CD4-positive, alpha-beta T cell treated with Interleukin-15 for 1 hour (primary cell): Measurements from ENCODE around the gene KLK8.
A peak's percentile ranks its signal among the peaks of the same experiment; 100 is the strongest.
"Not testable (repeated sequence)": the region's sequence is repeated elsewhere in the genome, so short reads cannot be mapped to it uniquely, and the experiment has no call there.

Source experiments
- DNase-seq: peaks from one replicate; pipeline ENCODE4 v3.0.0-alpha.2; 2020

The KLK8 gene

GRCh38 chr19:51016798-51017683, 15.6 kb upstream of the KLK8 start:
- peak; percentile 23 for DNase-seq

DNA sequence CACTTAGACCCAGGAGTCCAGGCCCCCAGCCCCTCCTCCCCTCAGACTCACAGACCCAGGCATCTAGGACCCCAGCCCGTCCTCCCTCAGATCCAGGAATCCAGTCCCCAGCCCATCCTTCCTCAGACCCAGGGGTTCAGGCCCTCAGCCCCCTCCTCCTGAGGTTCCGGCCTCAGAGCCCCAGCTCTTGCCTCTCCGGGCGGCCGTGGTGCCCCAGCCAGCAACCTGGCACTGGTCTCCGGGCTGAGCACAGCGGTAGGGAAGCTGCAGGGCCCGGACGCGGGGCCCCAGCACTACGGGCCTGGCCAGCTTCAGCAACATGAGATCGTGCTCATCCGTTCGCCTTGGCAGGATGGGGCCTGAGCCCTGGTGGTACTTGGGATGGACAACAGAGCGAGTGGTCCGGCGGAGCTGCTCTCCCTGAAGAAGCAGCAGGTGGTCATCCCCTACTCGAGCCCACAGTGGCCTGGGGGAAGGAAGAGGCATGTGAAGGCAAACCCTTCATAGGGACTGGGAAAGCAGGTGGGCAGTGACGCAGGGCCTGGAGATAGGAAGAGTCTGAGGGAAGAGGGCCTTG, 14.4 kb upstream of the KLK8 start:
- DNase-seq = no peak

GRCh38 chr19:51014242-51014641, 12.8 kb upstream of the KLK8 start:
- DNase-seq = no peak

- DNase-seq = no peak
Measured at GRCh38 chr19:51012661-51013190, 11.3 kb upstream of the KLK8 start.

DNA sequence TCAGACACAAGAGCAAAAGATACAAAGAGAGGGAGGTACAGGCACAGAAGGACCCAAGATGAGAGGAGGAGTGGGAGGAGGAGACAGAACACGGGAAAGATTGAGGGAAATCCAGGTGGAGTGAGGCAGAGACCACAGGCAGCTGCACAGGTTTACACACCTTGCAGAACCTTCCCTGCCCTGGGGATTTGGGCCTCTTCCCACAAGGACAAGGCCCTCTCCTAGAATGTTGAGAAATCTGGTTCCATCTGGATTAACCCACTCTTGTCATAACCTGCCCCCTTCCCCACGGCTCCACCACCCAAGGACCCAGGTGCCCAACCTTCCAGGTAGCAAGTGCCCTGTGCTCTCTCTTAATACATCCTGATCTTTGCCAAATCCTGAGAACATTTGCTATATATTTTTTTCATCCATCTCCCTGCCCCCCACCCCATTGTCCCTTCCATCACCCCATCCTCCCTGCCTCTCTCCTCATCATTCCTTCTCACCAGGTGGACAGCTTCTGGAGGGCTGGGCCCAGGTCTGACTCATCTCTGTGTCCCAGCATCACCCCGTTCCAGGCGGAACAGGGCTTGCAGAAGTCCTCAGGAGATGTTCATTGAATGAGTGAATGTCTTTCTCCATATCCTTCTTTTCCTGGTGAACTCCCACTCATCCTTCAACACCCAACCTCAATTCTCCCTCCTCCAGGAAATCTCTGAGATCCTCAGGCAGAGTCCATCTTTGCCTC, 8.8 kb upstream of the KLK8 start:
- DNase-seq = no peak

DNA sequence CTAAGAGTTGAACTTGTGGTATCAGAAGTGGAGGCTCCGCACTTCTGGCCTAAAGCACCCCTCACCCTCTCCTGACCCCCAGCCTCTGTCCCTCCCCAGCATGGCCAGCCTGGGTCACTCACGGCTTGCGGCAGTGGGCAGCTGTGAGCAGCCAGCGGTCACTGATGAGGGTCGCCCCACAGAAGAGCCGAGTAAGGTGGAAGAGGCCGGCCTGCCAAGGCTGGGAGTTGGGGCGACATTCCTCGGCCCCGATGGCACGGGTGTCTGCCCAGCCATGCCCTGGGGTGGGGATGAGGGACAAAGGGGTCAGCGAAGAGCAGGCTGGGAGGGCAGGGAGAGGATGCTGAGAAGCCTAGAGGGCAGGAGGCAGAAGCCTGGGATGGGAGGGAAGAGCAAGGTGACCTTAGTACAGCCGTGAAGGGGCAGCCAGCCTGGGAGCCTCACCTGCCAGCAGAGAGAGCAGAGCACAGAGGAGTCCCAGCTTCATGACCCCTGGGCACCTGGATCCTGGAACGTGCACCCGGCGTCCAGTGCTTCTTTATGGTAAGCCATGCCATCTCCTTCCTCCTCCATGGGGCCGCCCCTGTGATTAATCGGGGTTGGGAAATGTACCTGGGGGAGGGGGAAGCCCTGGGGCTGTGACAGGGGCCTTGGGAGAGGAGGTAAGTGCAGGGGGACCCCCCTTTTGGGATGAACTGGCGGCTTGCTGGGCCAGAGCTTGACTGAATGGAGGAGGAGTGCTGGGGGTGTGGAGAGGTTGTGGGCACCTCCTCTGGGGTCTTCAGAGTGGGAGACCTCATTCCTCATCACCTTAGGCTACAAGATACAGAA, 7.9 kb upstream of the KLK8 start:
- DNase-seq = no peak

GRCh38 chr19:51007488-51007887, 6.1 kb upstream of the KLK8 start:
- DNase-seq = no peak

DNA sequence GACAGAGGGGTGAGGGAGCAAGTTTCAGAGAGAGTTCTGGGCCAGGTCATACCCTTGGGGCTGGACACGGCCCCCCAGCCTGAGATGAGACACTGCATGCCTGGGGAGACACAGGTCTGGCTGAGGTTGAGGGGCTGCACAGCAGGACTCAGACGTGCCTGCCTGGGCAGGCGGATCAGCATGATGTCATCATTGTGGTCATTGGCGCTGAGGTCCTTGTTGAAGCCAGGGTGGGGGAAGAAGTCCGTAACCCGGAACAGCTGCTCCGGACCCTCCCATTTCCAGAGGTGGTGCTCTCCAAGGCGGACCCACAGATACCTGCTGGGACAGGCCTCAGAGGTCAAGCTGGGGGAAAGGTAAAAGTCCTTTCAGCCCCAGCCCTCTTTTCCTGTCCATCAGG, 5.0 kb upstream of the KLK8 start:
- no peak for DNase-seq

- no peak for DNase-seq
Measured at GRCh38 chr19:51005248-51005647, 3.8 kb upstream of the KLK8 start.

DNA sequence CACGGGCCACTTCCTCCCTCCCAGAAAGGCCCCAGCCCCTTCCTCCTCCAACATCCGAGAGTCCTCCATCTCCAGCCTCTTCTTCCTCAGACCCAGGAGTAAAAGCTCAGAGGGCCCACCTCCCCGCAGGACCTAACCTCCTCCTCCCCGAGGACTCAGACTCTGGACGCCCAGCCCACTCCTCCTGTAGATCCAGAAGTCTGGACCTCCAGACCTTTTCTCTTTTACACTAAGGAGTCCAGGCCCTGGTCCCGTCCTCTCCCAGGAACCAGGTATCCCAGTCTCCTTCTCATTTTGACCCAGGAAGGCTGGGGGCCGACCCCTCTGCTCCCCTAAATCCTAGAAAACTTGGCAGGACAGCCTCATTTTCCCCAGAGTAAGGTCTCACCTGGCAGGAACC, 1.9 kb upstream of the KLK8 start:
- no peak for DNase-seq

DNA sequence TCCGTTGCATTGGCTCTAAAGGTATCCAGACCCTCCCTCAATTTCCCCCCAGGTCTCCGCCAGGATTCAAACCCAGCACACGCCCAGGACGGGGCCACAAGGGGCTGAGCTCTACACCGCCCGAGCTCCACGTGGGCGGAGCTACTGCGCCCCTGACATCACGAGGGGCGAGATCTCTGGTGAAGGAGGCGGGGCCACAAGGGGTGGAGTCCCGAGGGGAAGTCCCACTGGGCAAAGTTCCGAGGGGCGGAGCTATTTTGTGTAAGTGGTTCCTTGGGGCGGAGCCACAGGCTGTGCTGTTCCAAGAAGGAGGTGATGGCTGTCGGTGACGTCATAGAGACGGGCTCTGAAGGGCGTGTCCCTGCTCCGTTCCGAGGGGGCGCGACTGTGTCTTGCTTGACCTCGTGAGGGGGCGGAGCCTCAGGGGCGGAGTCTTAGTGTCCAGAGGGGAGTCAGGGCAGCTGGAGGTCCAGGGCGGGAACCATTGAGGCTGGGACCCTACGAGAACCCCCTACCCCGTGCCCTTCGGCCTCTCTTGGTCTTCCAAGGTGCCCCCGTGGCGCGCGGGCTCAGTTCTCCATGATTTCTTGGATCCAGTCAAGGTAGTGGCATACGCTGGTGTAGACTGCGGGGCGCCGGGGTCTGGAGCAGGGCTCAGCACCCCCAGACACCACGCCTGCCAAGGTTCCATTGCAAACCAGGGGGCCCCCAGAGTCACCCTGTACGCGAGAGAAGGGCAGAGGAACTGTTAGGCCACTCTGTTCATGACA, 1.3 kb upstream of the KLK8 start:
- peak; percentile 29 for DNase-seq

DNA sequence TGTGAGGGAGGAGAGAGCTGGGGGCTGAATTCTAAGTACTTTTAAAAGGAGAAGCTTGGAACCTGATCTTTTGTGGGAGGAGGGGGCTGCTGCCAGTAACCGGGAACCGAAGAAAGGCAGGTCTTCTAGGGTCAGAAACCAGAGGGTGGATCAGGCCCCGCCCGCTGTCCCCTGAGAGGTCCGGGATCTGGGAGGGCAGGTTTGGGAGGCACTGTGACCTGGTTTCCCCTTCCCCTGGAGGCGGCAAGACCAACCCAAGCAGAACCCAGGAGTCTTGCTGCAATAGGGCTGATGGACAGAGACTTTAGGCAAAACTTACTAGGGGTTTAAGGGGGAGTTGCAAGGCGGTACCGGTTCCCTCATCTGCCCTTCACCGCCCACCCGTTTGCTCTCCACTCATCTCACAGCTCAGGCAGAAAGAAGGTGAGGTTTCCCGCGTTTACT, 707 bp upstream of the KLK8 start:
- no peak for DNase-seq

DNA sequence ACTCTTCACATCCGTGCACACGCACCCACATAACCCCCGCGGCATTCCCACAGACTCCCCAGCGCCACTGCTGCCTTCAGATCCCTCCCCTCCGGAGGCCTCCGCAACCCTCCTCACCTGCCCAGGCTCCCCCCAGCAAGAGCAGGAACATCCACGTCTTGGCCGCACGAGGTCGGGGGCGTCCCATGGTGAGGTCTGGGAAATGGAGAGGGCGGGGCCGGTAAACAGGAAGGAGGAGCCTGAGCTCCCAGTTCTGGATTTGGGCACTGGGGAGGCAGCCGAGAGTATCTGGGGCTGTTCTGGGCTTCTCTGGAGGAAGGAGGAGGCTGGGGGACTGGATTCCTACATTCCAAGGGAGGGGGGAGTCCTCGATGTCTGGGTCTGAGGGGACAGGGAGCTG, 423 bp downstream of the KLK8 start:
- DNase-seq = no peak

- no peak for DNase-seq
Measured at GRCh38 chr19:51000426-51000825, 978 bp downstream of the KLK8 start.

DNA sequence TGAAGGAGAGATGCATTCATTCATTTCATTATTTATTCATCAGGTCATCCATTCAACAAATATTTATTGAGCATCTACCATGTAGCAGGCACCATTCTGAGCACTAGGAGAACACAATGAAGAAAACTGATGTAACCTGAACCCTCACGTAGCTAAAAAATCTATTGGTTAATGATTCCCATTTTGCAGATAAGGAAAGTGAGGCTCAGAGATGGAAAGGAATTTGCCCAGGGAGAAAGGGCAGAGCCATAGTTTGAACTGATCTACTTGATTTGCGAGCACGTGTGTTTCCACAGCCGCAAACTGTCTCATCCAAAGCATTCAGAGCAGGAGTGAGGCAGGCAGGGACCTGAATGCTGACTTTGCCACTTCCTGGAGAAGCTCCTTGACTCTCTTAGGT, 2.7 kb downstream of the KLK8 start:
- no peak for DNase-seq

- DNase-seq = no peak
Measured at GRCh38 chr19:50998061-50998460, 3.3 kb downstream of the KLK8 start.

- no peak for DNase-seq
Measured at GRCh38 chr19:50994129-50994528, 7.3 kb downstream of the KLK8 start.

DNA sequence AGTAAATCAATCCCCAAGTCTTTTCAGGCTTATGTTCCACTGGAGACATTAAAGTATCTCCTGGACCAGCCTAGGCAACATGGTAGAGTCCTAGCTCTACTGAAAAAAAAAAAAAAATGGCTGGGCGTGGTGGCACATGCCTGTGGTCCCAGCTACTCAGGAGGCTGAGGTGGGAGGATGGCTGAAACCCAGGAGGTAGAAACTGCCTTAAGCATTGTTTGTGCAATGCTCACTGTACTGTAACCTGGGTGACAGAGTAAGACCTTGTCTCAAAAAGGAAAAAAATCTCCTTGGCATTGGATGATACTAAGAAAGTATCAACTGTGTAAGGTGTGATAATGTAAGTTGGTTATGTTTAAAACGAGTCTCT, 8.8 kb downstream of the KLK8 start:
- DNase-seq = no peak

- DNase-seq = not testable (repeated sequence)
Measured at GRCh38 chr19:50984416-50984815, 17.0 kb downstream of the KLK8 start.

- DNase-seq = no peak
Measured at GRCh38 chr19:50983625-50984292, 17.6 kb downstream of the KLK8 start, which contains the start of gene KLK7. Gene KLK7, minus strand, starts transcription at chr19:50983917. Its CDS starts 1,518 bp downstream, at chr19:50982399.

DNA sequence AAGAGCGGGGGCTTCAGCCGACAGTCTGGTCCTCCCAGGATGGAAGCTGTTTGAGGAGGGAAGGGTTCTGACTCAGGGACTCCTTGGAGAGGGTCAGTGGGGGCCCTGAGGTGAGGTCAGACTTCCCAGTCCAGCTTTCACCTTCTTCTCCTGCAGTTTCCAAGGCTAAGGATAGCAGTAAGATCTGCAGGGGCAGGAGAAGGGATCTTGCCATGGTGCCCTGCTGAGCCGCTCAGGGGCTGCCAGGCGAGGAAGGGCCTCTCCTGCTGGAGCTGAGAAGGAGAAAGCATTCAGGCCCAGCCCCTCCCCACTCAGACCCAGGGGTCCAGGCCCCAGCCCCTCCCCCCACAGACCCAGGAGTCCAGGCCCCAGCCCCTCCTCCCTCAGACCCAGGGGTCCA, 19.2 kb downstream of the KLK8 start:
- DNase-seq = no peak
